GM12892 (cell line): Measurements from ENCODE around the gene PERCC1.

ENCODE experiments used
- POLR2A ChIP-seq: IDR thresholded peaks from 2 replicates; pipeline ENCODE4 v1.6.1; 2011; ENCODE audit warnings: low read depth, low read length, control low read depth
- POLR2AphosphoS5 ChIP-seq: IDR thresholded peaks from 2 replicates; pipeline ENCODE4 v1.6.1; 2011; ENCODE audit warnings: low read depth, low read length, control low read depth

GRCh38 chr16:1469693-1470201 lies 38.9 kb downstream of the PERCC1 start:
- TF ChIP-seq POLR2A: no peak
- no peak for TF ChIP-seq POLR2AphosphoS5
